HG03565 (cell line): ENCODE results near the gene ORC3.
"Not testable (repeated sequence)": the region's sequence is repeated elsewhere in the genome, so short reads cannot be mapped to it uniquely, and the experiment has no call there.

Experiments
- ATAC-seq: cut with Tn5 transposase; IDR thresholded peaks from one replicate; pipeline ENCODE4 v1.9.1; 2021; ENCODE audit warnings: mild to moderate bottlenecking, moderate library complexity; ENCODE audit not compliant: unreplicated experiment

ORC3 gene

DNA sequence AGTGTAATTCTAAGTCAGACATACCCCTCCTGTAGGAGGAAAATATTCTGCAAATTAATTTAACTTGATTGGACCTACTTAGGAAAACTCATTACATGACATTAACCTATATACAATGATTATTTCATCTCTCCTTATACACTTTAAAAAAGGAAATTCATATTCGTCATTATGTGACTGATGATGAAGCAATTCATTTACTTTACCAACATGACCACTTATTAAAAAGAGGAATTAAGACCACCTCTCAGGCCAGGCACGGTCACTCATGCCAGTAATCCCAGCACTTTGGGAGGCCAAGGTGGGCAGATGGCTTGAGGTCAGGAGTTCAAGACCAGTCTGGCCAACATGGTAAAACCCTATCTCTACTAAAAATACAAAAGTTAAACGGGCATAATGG, 100.5 kb downstream of the ORC3 start:
- no peak for ATAC-seq

DNA sequence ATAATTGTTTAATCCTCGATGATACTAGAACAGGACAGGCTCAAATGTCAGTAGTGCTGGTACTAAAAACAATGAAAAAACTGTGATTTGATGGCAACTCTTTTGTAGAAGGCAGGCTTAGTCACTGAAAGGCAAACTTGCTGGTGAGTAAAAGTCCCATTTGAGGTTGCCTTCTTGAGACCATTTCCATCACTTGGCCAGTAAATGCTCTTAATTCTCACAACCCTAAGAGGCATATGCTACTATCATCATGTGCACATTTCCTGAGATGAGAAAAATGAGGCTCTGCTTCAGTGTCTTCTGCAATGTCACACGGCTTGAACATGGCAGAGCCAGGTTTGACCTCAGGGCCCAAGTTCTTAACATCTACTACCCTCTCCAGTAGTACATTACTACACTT, 102.2 kb downstream of the ORC3 start:
- ATAC-seq = no peak

DNA sequence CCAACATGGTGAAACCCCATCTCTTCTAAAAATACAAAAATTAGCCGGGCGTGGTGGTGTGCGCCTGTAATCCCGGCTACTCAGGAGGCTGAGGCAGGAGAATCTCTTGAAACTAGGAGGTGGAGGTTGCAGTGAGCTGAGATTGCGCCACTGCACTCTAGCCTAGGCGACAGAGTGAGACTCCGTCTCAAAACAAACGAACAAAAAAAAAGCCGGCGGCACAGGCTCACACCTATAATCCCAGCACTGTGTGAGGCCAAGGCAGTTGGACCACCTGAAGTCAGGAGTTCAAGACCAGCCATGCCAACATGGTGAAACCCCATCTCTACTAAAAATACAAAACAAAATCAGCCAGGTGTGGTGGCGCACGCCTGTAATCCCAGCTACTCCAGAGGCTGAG, 106.9 kb downstream of the ORC3 start:
- not testable (repeated sequence) for ATAC-seq

DNA sequence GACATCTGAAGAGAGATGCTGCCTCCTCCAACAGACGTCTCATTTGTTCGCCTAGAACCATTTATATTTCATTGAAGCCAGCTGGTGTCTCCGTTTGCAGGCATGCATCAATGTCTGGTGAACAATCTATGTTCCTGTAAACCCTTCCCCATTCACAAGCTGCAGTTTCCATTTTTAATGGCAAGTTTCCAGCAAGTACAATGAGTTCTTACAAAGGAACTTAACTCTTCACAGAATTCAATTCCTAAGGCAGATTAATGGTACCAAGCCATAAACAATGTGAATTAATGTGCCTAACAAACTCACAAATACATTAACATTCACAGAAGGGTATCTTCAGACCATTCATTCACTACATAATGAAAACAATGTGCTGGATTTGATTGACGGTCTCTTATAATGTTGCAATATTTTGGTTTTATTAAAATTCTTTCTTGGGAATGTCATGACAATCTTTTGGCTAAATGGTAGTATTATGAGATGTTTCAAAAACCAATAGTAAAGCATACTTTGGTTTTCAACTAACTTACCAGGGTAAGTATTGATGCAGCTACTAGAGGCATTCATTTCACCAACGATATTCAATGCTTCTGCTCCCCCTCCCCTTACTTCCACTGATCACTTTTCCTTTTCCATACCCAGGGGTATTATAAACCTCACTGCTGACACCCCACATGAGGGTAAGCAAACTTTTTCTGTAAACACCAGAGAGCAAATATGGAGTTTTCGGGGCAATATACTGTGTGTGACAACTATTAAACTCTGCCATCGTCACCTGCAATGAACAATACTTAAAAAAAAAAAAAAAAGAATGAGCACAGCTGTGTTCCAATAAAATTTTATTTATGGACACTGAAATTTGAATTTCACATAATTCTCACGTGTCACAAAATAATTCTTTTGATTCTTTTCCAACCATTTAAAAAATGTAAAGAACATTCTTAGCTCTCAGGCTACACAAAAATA, 107.9 kb downstream of the ORC3 start:
- ATAC-seq = no peak

DNA sequence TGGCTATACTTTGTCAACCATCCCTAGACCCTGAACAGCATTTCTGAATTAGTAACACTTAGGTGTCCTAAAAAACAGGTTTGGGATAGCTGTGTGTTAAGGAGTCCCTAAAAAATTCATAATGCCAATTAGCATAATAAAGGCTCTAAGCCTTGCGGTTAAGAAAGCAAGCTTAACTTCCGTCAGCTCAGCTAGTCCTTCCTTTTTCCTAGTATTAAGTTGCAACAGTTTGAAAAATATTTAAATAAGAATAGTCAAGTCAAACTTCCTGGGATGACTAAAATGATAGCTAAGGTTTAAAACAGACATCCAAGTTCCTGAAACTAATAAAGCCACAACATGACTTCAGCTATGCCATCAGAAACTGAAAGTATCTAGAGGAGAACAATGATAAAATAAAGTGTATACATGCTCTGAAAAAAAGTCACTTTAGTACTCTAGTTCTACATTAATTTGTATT, 108.6 kb downstream of the ORC3 start:
- ATAC-seq = no peak

DNA sequence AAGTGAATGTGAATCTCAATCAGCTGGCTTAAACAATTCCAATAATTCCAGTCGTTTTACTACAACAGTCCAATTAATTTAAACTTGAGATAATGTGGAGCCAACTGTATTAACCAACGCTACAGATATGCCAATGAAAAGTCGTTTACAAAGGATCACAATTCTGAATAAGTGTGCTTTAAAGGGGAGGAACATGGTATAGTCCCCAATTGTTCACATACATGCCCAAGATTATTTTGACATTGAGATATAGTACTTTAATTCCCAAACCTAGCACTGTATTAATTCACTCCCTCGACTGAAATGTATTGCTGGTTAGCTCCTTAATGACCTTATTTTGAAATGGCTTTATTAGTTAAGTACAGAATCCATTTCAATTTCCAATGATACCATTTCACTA, 109.6 kb downstream of the ORC3 start:
- no peak for ATAC-seq

DNA sequence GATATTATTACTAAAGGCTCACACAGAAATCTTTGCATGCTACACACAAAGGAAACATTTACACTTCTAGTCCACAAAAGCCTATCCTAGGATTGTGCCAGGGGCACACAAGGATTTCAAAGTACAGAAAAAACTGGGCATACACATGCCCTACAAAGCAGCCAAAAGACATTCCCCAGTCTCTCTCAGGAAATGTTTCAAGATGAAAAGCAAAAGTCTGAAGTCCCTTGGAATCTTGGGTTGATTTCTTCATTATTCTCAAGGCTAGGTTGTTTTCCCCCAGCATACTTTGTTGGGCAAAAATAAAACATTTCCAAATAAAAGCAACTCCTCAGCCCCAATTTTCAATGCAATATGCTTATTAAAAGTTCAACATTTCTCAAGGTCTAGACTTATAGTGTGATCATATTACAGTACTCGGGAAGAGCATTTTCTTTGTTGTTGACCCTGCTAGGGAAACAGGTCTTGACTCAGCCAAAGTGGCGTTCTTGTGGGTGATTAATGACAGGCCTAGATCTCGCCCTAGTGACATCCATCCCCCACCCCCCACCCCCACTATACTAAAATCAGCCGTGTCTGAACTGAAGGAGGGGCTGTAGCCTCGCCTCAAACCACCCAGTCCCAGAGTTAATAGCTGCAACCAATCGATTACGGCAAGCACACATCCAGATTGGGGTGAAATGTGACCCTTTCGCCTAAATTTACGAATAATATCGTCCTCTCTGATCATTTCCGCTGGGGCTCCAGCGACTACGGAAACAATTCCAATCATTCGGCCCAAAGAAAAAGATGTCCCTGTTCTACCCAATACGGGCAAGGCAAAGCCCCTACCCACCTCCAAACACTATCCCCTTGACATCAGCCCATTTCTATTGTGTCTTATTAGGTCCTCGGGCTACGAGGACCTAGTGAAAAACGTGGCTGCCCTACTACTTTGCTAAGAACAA, 110.7 kb downstream of the ORC3 start:
- ATAC-seq = no peak

DNA sequence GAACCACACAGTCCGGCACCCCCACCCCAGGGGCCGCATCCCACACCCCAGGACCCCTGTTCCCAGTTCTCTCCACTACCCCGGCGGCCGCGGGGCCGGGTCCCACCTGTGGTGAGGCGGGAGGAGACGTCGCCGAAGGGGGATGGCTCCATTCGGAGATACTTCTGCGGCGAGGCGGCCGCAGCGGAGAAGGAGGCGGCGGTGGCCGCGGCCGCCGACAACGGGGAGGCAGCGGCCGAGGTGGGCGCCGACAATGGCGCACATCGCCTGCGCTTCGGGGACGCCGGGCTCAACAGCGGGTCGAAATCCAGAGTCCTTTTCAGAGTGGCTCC, 111.4 kb downstream of the ORC3 start:
- no peak for ATAC-seq

DNA sequence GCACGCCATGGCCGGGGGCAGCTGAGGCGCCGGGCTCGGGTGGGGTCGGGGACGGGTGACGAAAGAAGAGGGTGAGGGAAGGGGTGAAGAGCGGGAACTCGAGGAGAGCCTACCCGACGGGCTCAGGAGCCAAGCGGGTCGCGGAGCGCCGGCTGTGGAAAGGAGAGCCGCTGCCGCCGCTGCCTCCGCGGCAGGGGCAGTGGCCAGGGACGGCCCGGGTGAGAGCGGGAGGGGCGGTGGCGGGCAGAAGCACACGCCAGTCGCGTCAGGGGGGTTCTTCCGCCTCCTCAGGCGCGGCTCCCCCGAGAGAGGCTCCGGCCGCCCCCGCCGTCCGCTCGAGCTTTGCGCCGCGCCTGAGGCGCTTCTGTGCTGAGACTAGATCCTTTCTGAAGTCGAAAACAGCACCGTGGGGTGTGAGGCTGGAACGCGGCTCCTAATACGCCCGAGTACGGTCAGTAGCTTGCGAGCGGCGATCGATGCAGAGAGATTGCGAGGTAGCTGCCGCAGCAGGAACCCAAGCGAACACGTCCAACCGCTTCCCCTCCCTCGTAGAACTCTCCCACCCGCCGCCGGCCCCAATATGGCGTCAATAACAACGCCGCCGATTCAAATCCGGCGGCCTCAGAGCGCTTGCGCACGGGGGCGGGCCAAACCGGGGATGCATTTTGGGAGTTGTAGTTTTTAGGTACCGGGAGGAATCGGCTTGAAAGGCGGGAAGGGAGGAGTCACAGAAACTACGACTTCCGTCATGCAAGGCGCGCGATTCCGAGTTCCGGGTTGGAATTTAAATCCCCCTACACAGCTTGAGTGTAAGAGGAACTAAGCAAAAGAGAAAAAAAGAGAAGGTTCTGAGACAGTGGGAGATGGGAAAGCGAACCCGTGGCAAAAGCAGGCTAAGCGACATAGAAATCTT, 112.0 kb downstream of the ORC3 start, which contains the start of gene AKIRIN2:
TSS of gene AKIRIN2 (minus strand) at position 558 of the 913 bp plus-strand sequence. CDS start at position 9, 549 bp downstream.
- ATAC-seq = peak; percentile 47

DNA sequence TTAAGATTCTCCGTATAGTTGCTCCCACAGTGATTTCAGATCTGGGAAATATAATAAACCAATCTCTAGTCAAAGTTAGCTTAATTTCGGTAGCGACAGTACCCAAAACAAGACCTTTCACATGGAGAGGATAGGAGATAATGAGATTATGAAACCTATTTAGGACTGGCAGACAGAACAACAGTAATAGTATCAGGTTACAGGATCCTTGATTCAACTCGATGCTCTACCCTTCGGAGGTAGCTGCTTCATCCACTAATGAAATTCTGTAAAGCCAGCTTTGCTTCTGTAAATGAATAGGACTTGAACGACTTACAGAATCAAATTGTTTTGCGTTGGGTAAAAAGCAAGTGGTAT, 112.6 kb downstream of the ORC3 start:
- peak; percentile 12 for ATAC-seq

DNA sequence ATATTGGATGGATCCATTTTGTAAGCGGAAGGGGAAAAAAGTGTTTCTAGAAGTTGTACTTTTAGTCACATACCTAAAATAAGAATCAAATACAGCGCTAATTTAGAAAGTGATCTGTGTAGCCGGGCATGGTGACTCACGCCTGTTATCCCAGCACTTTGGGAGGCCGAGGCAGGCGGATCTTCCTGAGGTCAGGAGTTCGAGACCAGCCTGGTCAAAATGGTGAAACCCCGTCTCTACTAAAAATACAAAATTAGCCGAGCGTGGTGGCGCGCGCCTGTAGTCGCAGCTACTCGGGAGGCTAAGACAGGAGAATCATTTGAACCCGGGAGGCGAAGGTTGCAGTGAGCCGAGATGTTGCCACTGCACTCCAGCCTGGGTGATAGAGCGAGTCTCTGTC, 113.1 kb downstream of the ORC3 start:
- not testable (repeated sequence) for ATAC-seq

DNA sequence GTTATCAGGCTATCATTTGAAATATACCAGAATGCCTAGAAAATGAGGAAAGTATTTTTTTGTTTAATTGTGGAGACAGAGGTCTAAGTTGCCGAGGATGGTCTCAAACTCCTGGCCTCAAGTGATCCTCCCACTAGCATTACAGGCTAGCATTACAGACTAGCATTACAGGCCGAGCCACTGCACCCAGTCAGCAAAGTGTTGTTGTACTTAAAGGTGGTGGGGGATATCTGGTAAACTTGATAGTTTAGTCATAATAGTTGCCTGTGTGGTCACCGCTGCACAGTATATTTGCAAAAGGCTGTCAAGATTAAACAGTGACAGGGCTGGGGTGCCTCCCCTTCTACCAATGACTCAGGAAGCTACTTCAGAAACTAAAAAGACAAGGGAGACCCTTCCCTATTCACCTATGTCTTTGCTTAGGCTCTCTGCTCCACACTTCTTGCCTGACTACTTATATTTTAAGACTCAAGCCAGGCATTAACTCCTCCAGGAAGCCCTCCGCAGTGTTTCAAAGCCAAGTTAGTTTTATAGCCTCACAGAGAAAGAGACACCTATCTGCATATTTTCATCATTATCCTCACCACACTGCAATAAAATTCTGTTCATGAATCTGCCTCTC, 115.2 kb downstream of the ORC3 start:
- peak; percentile 54 for ATAC-seq

DNA sequence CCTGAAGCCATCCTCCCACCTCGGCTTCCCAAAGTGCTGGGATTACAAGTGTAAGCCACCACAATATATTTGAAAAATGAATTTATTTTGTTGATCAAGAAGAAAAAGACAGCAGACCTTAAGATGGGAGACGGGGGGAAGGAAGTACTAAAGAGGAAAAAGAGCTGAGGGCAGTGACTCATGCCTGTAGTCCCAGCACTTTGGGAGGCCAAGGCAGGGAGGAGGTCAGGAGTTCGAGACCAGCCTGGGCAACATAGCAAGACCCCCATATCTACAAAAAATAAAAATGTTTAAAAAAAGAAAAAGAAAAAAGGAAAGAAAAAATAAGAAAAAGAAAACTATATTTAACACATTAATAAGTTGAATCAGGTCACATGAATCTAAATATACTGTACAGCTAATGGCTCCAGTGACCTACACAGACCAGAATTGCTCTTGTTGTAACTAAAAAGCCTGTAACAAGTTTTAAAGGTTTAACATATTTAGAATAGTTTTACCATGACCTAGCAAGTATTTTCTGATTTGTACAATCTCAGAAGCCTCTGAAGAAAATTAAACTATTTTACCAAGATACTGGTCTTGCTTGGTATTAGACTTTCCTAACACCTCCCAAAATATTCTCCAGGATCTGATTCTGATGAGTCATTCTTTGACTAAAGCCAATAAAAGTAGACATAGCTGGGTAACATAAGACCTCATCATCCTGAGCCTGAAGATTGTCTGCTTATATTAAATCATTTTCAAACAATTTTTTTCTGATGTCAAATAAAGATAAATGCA, 116.4 kb downstream of the ORC3 start:
- no peak for ATAC-seq

DNA sequence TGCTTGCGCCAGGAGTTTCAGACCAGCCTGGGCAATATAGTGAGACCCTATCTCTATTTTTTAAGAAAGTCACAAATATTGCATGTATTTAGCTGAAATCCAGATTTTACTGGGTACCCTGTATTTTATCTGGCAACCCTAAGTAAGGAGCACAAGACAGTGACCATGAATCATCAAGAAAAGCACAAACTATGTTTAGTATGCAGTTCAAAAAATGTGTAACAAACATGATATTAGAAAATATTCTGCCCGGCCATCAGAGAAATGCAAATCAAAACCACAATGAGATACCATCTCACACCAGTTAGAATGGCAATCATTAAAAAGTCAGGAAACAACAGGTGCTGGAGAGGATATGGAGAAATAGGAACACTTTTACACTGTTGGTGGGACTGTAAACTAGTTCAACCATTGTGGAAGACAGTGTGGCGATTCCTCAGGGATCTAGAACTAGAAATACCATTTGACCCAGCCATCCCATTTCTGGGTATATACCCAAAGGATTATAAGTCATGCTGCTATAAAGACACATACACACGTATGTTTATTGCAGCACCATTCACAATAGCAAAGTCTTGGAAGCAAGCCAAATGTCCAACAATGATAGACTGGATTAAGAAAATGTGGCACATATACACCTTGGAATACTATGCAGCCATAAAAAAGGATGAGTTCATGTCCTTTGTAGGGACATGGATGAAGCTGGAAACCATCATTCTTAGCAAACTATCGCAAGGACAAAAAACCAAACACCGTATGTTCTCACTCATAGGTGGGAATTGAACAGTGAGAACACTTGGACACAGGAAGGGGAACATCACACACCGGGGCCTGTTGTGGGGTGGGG, 118.9 kb downstream of the ORC3 start:
- not testable (repeated sequence) for ATAC-seq

DNA sequence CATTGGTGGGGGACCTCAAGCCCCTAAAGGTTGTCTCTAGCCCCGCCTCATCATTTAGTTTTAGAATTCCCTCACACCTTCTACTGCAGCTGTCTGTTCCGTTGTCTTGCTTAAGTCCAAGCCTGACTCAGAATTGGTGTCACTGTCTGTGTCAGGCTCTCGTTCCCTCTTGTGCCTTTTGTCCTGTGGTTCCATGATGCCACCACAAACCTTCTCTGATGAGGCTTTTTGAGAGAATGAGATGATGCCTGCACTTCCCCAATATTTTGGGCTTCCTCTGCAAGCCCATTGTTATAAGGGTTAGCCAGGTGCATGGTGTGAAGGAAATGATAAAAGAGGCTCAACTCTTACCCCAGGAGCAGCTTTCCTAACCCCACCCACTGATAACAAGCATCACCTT, 120.2 kb downstream of the ORC3 start:
- ATAC-seq = no peak

DNA sequence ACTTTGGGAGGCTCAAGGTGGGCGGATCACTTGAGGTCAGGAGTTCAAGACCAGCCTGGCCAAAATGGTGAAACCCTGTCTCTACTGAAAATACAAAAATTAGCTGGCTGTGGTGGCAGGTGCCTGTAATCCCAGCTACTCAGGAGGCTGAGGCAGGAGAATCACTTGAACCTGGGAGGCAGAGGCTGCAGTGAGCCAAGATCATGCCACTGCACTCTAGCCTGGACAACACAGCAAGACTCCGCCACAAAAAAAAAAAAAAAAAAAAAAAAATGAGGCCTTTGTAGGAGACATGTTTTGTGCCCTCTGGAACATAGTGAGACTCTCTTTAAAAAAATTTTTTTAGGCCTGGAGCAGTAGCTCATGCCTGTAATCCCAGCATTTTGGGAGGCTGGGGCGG, 122.8 kb downstream of the ORC3 start:
- ATAC-seq = not testable (repeated sequence)

DNA sequence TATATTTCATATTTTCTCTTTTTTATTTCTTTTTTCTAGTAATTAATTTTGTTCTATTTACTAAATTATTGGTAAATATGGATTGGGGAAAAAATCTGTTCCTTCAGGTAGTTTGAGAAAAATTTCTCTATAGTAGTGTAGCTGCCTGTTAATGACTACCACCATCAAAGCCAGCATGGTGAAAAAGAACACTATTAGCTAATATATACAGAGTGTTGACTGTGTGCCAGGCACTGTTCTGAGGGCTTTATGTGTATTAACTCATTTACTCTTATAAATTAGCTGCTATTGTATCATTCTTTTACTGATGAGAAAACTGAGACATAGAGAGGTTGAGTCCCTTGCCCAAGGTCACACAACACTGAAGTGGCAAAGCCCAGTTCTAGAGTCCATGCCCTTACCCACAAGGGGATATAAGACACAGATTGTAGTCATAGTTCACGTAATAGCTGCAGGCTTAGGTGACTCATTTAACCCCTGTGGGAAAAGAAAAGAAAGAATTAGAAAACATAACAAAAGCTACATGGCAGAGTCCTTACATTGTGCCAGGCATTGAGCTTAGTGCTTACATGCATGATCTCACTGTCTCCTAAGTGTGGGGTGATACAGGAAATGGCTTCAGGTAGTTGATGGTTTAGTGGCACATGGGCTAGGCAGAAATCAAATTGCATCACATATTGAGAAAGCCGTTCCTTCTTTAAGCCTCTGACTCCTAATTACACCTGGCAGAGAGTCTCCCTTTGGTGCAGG, 124.3 kb downstream of the ORC3 start:
- peak; percentile 44 for ATAC-seq
